Smooth muscle cell (in vitro differentiated cells): ENCODE data around the gene CLEC7A. TPM values are rescaled to one million over a fixed set of nuclear protein-coding genes. Genes with fewer than 3 reads are reported as not detected.

Source experiments
- DNase-seq: peaks from one replicate; lab custom pipeline; 2025; ENCODE audit not compliant: unreplicated experiment; lab: John Stamatoyannopoulos, UW
- H2AFZ ChIP-seq: fragments of 200-600 bp; sonication (generic); 2 replicates; pipeline ENCODE4 v1.6.0; 2016; ENCODE audit warnings: antibody characterized with exemption, low read depth, mild to moderate bottlenecking
- H3F3A ChIP-seq: fragments of 200-600 bp; sonication (generic); 2 replicates; pipeline ENCODE4 v1.6.0; 2017; ENCODE audit warnings: antibody characterized with exemption, low read depth
- H3K27ac ChIP-seq: fragments of 200-600 bp; sonication (generic); 2 replicates; pipeline ENCODE4 v1.5.1; 2016; ENCODE audit warnings: low read depth, mild to moderate bottlenecking
- H3K27me3 ChIP-seq: fragments of 200-600 bp; sonication (generic); 2 replicates; pipeline ENCODE4 v1.6.1; 2016; ENCODE audit warnings: low read depth, mild to moderate bottlenecking
- H3K36me3 ChIP-seq: fragments of 200-600 bp; sonication (generic); 2 replicates; pipeline ENCODE4 v1.5.1; 2016; ENCODE audit warnings: low read depth
- H3K4me1 ChIP-seq: fragments of 200-600 bp; sonication (generic); 2 replicates; pipeline ENCODE4 v1.5.1; 2016; ENCODE audit warnings: low read depth
- H3K4me2 ChIP-seq: fragments of 200-600 bp; sonication (generic); 2 replicates; pipeline ENCODE4 v1.6.0; 2016; ENCODE audit warnings: mild to moderate bottlenecking
- H3K4me3 ChIP-seq: fragments of 200-600 bp; sonication (generic); 2 replicates; pipeline ENCODE4 v1.5.1; 2016; ENCODE audit warnings: mild to moderate bottlenecking
- H3K79me2 ChIP-seq: fragments of 200-600 bp; sonication (generic); 2 replicates; pipeline ENCODE4 v1.6.0; 2016; ENCODE audit warnings: low read depth, mild to moderate bottlenecking
- H3K9ac ChIP-seq: fragments of 200-600 bp; sonication (generic); 2 replicates; pipeline ENCODE4 v1.6.0; 2016; ENCODE audit warnings: low read depth
- H3K9me3 ChIP-seq: fragments of 200-600 bp; sonication (generic); replicated peaks from 2 replicates; pipeline ENCODE4 v1.5.1; 2016; ENCODE audit warnings: low read depth
- H4K20me1 ChIP-seq: fragments of 200-600 bp; sonication (generic); 2 replicates; pipeline ENCODE4 v1.6.0; 2016; ENCODE audit warnings: low read depth
- WGBS: methylation state at CpG from one replicate; pipeline ENCODE4 v1.1.7; 2016; ENCODE audit warnings: low lambda C conversion rate; 5-methylcytosine and 5-hydroxymethylcytosine counted together
- polyA plus RNA-seq: library from polyadenylated mRNA; unstranded; fragments of >200 nt; fragmentation: Nextera tagmentation; extraction: Ambion mirVana; gene quantifications from 2 replicates; pipeline ENCODE4 v1.2.1, GENCODE V29; 2016
- total RNA-seq: library from RNA; depleted of rRNA; stranded (reverse); fragments of >200 nt; gene quantifications from 2 replicates; pipeline ENCODE4 v1.2.3, GENCODE V29; 2014
- TF ChIP-seq, protein P1 (sequence below): fragments of 200-600 bp; sonication (generic); IDR thresholded peaks from 2 replicates; pipeline ENCODE4 v1.5.1; 2017; ENCODE audit warnings: borderline replicate concordance, mild to moderate bottlenecking, antibody characterized with exemption; ENCODE audit not compliant: insufficient read depth, poor library complexity, severe bottlenecking

The CLEC7A gene
- total and polyA plus RNA-seq, 2 experiments from 2014 or later, result 0.27 TPM; not detected in 1

DNA sequence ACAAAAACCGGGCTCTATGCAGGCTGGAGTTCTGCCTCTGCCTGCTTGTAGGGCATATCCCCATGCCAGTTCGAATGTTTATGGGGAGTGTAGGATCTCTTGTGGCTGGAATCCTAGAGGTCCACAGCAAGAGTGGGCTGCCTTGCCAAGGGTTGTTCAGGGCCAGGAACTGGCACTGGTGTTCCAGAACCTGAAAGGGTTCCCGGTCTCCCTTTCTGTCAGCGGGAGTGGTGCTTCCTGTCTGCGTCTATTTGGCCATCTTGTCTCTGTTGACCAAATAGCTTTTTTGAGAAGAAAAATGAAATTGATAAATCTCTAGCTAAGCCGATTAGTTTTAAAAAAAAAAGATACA, 24.1 kb upstream of the CLEC7A start:
- Histone ChIP-seq H3K4me1 (no peaks in the 10 kb centered on the region), H3K36me3 (no peaks in the 10 kb centered on the region), H3F3A (no peaks in the 10 kb centered on the region), H2AFZ (peak overlapping the region; percentile 93), H4K20me1 (no peaks in the 10 kb centered on the region), H3K4me3 (peak overlapping the region; percentile 63), H3K27ac (no peak overlapping the region), H3K27me3 (no peaks in the 10 kb centered on the region), H3K4me2 (peak overlapping the region; percentile 89), H3K9me3 (no peaks in the 10 kb centered on the region), H3K79me2 (no peaks in the 10 kb centered on the region), H3K9ac (no peak overlapping the region)
- TF ChIP-seq, protein P1, sequence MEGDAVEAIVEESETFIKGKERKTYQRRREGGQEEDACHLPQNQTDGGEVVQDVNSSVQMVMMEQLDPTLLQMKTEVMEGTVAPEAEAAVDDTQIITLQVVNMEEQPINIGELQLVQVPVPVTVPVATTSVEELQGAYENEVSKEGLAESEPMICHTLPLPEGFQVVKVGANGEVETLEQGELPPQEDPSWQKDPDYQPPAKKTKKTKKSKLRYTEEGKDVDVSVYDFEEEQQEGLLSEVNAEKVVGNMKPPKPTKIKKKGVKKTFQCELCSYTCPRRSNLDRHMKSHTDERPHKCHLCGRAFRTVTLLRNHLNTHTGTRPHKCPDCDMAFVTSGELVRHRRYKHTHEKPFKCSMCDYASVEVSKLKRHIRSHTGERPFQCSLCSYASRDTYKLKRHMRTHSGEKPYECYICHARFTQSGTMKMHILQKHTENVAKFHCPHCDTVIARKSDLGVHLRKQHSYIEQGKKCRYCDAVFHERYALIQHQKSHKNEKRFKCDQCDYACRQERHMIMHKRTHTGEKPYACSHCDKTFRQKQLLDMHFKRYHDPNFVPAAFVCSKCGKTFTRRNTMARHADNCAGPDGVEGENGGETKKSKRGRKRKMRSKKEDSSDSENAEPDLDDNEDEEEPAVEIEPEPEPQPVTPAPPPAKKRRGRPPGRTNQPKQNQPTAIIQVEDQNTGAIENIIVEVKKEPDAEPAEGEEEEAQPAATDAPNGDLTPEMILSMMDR, result no peak
- no peak for DNase-seq
- 68% methylated on average over 6 of the region's 6 CpGs for WGBS

DNA sequence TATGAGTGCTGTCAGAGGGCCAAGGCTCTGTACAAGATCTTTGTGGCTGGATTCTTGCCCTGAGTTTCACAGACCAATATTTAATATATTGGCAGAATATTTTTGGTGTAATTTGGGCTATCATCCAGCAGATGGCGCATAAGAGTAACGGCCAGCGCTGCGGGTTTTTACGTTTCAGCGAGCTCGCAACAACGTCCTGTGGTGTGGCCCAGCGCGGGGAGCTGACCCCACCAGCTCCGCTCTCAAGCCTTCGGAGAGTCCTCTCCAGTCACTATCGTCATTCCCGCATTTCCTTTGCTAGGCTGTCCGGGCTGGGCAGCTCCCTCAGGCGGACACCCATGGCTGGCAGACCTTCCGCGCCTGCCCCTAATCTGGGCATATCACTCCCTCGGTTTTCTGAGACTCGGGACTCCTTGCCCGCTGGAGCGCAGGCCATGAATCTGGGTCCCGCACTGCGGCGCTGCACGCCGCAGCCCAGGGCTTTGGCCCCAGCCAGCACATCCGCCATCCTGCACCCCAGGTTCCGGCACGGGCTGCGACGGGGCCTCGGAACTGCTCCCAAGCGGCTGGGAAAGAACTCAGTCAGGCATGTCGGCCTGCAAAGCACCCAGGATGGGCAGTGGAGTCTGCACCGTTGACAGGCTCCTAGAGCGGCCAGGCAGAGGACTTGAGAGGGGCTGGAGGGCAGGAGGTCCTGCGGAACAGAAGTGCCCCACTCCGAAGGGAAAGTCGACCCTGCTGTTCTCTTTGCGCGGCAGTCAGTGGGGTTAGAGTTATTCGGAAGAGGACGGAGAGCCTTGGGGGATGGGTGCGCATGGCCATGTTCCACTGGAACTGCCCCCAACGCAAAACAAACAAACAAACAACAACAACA, 23.5 kb upstream of the CLEC7A start:
- TF ChIP-seq, protein P1, result peak; percentile 83
- WGBS, result 2% methylated on average over 46 of the region's 46 CpGs
- no peaks in the 10 kb centered on the region for H3K36me3 ChIP-seq

GRCh38 chr12:10151621-10152020, 21.6 kb upstream of the CLEC7A start:
- Histone ChIP-seq H3K4me3 (no peak overlapping the region), H3K27ac (no peak overlapping the region), H3K36me3 (no peaks in the 10 kb centered on the region), H4K20me1 (no peaks in the 10 kb centered on the region), H3K4me2 (no peak overlapping the region), H3K9me3 (no peaks in the 10 kb centered on the region), H3K27me3 (no peaks in the 10 kb centered on the region), H3K9ac (no peak overlapping the region), H3K4me1 (no peaks in the 10 kb centered on the region), H3K79me2 (no peaks in the 10 kb centered on the region), H2AFZ (no peak overlapping the region), H3F3A (no peaks in the 10 kb centered on the region)
- WGBS, result 29% methylated on average over 2 of the region's 2 CpGs
- no peak for DNase-seq
- TF ChIP-seq, protein P1, result no peak

More for the DNA sequence above, 23.5 kb upstream of the CLEC7A start:
- peak overlapping the region; percentile 89 for H3K4me2 ChIP-seq
- H3K27me3 ChIP-seq, result no peaks in the 10 kb centered on the region
- no peaks in the 10 kb centered on the region for H3K79me2 ChIP-seq
- H2AFZ ChIP-seq, result peak overlapping the region; percentile 93
- no peaks in the 10 kb centered on the region for H3K4me1 ChIP-seq
- no peaks in the 10 kb centered on the region for H4K20me1 ChIP-seq
- peak overlapping the region; percentile 63 for H3K4me3 ChIP-seq
- peak; percentile 82 for DNase-seq
- H3K27ac ChIP-seq, result peak overlapping the region; percentile 58
- H3K9ac ChIP-seq, result peak overlapping the region; percentile 44
- H3K9me3 ChIP-seq, result no peaks in the 10 kb centered on the region
- H3F3A ChIP-seq, result no peaks in the 10 kb centered on the region
